Measurements from ENCODE around the gene TUBGCP2. TPM values are rescaled to one million over a fixed set of nuclear protein-coding genes. Genes with fewer than 3 reads are reported as not detected.

TUBGCP2 gene
- total RNA-seq, 1 experiment from 2014 or later = 92.2 TPM

DNA sequence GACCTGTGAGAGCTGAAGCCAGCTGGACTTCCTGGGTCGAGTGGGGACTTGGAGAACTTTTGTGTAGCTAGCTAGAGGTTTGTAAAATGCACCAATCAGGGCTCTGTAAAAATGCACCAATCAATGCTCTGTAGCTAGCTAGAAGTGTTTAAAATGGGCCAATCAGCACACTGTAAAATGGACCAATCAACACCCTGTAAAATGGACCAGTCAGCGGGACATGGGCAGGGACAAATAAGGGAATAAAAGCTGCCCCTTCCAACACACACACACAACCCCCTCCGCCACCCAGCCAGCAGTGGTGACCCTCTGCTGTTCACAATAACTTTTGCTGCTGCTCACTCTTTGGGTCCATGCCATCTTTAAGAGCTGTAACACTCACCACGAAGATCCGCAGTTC, 7.2 kb upstream of the TUBGCP2 start:
- peaks cover 21% of the 10 kb centered on the region for H3K36me3 Mint-ChIP-seq (ENCODE audit: insufficient read depth, unreplicated experiment)
- DNase-seq = no peak
- no peaks in the 10 kb centered on the region; the same call in 1 of the 2 replicates for H3K36me3 ChIP-seq (ENCODE audit: control insufficient read depth, insufficient read depth, low read length)
- H3K4me3 ChIP-seq (ENCODE audit: low read depth, low read length) = no peak overlapping the region
- intact Hi-C loops (cut with micrococcal nuclease; ENCODE audit: unreplicated experiment) = no loop called here
- no peaks in the 10 kb centered on the region for H3K27me3 ChIP-seq (replicated peaks; ENCODE audit: control insufficient read depth, insufficient read depth, low read length)
- H3K27ac Mint-ChIP-seq (ENCODE audit: unreplicated experiment) = no peak overlapping the region
- H3K27me3 Mint-ChIP-seq (ENCODE audit: insufficient read depth, unreplicated experiment) = peaks cover 3% of the 10 kb centered on the region
- peaks cover 7% of the 10 kb centered on the region for H3K4me1 Mint-ChIP-seq (ENCODE audit: low read depth, unreplicated experiment)
- TF ChIP-seq CTCF (IDR thresholded peaks at IDR 0.05; ENCODE audit: insufficient read depth in 1 of 2, low read depth in 1 of 2, low read length in 1 of 2, severe bottlenecking in 1 of 2, unreplicated experiment in 1 of 2) = no peak
- peaks cover 9% of the 10 kb centered on the region for H3K9me3 ChIP-seq
- peaks cover 7% of the 10 kb centered on the region for H3K4me1 ChIP-seq
- CTCF ChIA-PET = no interaction called here
- H3K4me3 Mint-ChIP-seq (ENCODE audit: unreplicated experiment) = no peak overlapping the region
- H3K9me3 Mint-ChIP-seq (ENCODE audit: unreplicated experiment) = peaks cover 12% of the 10 kb centered on the region
- POLR2A ChIA-PET = interaction anchor here (1.2 kb wide), 1 partner anchor 42 kb away, joined by 3 read pairs; the partner anchor contains the start of gene FUOM
- BruUV-seq (replicated peaks) = no TSS peak

DNA sequence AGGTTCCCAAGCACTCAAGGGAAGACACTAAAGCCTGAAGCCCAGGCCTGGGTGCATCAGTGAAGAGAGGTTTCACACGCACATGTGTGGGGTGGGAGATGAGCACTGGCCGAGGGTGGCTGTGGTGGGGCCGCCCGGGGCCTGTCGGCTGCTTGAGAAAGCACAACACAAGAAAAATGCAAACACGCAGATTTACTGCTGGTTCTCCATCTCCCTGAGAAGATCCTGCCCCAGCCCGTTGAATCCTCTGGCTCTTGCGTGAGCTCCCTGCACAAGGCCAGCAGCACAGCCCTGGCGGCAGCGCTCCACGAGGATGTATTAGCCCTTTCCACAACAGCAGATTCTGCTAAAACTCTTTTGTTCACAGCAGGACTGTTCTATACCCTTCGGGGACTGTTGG, 6.2 kb upstream of the TUBGCP2 start:
- H3K4me3 Mint-ChIP-seq (ENCODE audit: unreplicated experiment) = no peak overlapping the region
- peaks cover 7% of the 10 kb centered on the region for H3K4me1 Mint-ChIP-seq (ENCODE audit: low read depth, unreplicated experiment)
- peaks cover 27% of the 10 kb centered on the region for H3K36me3 Mint-ChIP-seq (ENCODE audit: insufficient read depth, unreplicated experiment)
- H3K27me3 Mint-ChIP-seq (ENCODE audit: insufficient read depth, unreplicated experiment) = peaks cover 3% of the 10 kb centered on the region
- Histone ChIP-seq H3K27me3 (replicated peaks; ENCODE audit: control insufficient read depth, insufficient read depth, low read length) (no peaks in the 10 kb centered on the region), H3K9me3 (no peaks in the 10 kb centered on the region), H3K4me3 (ENCODE audit: low read depth, low read length) (no peak overlapping the region), H3K36me3 (ENCODE audit: control insufficient read depth, insufficient read depth, low read length) (peaks cover 1% of the 10 kb centered on the region), H3K4me1 (peaks cover 7% of the 10 kb centered on the region)
- DNase-seq = no peak
- ChIA-PET POLR2A (interaction anchor here (1.2 kb wide), 1 partner anchor 43 kb away, joined by 3 read pairs; the partner anchor contains the start of gene FUOM), CTCF (interaction anchor here (1.1 kb wide), 1 partner anchor 15 kb away, joined by 3 read pairs; no protein-coding TSS in a partner anchor)
- H3K9me3 Mint-ChIP-seq (ENCODE audit: unreplicated experiment) = peaks cover 4% of the 10 kb centered on the region
- BruUV-seq (replicated peaks) = no TSS peak
- intact Hi-C loops (cut with micrococcal nuclease; ENCODE audit: unreplicated experiment) = no loop called here
- no peak overlapping the region for H3K27ac Mint-ChIP-seq (ENCODE audit: unreplicated experiment)
- TF ChIP-seq CTCF (IDR thresholded peaks at IDR 0.05; ENCODE audit: insufficient read depth in 1 of 2, low read depth in 1 of 2, low read length in 1 of 2, severe bottlenecking in 1 of 2, unreplicated experiment in 1 of 2) = no peak

GRCh38 chr10:133313192-133313591, 4.5 kb upstream of the TUBGCP2 start:
- H3K4me3 ChIP-seq (ENCODE audit: low read depth, low read length) = no peak overlapping the region
- Mint-ChIP-seq H3K9me3 (ENCODE audit: unreplicated experiment) (no peaks in the 10 kb centered on the region), H3K27ac (ENCODE audit: unreplicated experiment) (no peak overlapping the region), H3K4me3 (ENCODE audit: unreplicated experiment) (no peak overlapping the region), H3K27me3 (ENCODE audit: insufficient read depth, unreplicated experiment) (no peaks in the 10 kb centered on the region), H3K36me3 (ENCODE audit: insufficient read depth, unreplicated experiment) (peaks cover 39% of the 10 kb centered on the region), H3K4me1 (ENCODE audit: low read depth, unreplicated experiment) (no peaks in the 10 kb centered on the region)
- H3K27me3 ChIP-seq (replicated peaks; ENCODE audit: control insufficient read depth, insufficient read depth, low read length) = no peaks in the 10 kb centered on the region
- TF ChIP-seq CTCF (IDR thresholded peaks at IDR 0.05; ENCODE audit: insufficient read depth in 1 of 2, low read depth in 1 of 2, low read length in 1 of 2, severe bottlenecking in 1 of 2, unreplicated experiment in 1 of 2) = no peak
- intact Hi-C loops (cut with micrococcal nuclease; ENCODE audit: unreplicated experiment) = no loop called here
- no TSS peak for BruUV-seq (replicated peaks)
- H3K9me3 ChIP-seq = no peaks in the 10 kb centered on the region
- DNase-seq = no peak
- ChIA-PET CTCF (no interaction called here), POLR2A (no interaction called here)
- H3K36me3 ChIP-seq (ENCODE audit: control insufficient read depth, insufficient read depth, low read length) = peaks cover 5% of the 10 kb centered on the region
- H3K4me1 ChIP-seq = no peaks in the 10 kb centered on the region
